ENCODE data around the gene OTOS. TPM values are rescaled to one million over a fixed set of nuclear protein-coding genes. Genes with fewer than 3 reads are reported as not detected.

Gene OTOS
- total RNA-seq, 2 experiments from 2014 or later: not detected

DNA sequence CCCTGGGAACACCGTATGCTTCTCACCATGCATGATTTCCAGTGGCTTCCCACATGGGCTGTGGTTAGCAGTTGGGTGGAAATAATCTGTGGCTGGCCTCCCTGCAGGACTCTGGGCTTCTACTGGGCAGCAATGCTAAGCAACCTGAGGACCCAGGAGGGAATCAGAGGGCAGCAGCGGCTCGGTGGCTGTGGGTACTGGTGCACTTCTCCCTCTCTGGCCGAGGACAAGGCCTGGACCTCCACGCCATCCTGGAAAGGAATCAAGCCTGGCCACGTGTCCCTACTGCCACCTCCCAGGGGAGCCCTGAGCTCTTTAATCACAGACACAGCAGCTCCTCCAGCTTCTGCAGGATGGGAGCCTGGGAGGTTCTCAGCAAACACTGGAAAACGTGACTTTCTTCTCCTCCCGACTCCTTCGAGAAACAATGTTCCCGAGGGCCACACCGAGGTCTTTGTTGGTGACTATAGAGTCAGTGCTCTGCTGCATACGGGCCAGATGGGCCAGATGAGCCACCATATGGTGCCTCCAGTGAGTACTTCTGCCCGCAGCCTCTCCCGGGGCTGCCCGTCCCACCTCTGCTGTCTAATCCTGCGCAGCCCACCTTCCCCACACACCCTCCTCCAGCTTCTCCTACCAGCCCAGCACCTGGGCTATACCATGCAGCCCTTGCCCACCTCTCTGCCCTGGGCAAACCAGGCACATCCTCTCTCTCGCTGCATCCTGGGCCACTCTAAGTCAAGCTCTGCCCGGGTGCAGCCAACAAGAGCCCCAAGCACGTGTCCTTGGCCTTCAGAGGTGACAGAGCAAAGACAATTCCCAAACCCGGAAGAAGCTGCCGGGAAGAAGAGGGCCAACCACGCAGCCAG lies 42.8 kb upstream of the OTOS start:
- Histone ChIP-seq H3K9me3 (ENCODE audit: control insufficient read depth in 1 of 2, insufficient read depth in 1 of 2, low read length in 2 of 2) (peaks cover 0 to 12% of the 10 kb centered on the region in 2 experiments), H3K4me1 (ENCODE audit: insufficient read depth, low read length) (no peaks in the 10 kb centered on the region), H3K36me3 (ENCODE audit: insufficient read depth, low read length) (no peaks in the 10 kb centered on the region), H3K4me3 (ENCODE audit: low read length) (no peak overlapping the region), H3K27me3 (ENCODE audit: control insufficient read depth in 1 of 2, insufficient read depth in 2 of 2, low read length in 2 of 2) (peaks cover 0 to 4% of the 10 kb centered on the region in 2 experiments), H3K27ac (ENCODE audit: low read depth in 1 of 2, low read length in 2 of 2) (no peak overlapping the region)
- Mint-ChIP-seq H3K4me3 (no peak overlapping the region), H3K36me3 (ENCODE audit: low read depth) (no peaks in the 10 kb centered on the region), H3K9me3 (peaks cover 5% of the 10 kb centered on the region), H3K27ac (no peak overlapping the region), H3K27me3 (peaks cover 39% of the 10 kb centered on the region), H3K4me1 (ENCODE audit: low read depth) (no peaks in the 10 kb centered on the region)
- ATAC-seq (ENCODE audit: poor library complexity) (no peak), DNase-seq (no peak)
- POLR2A ChIA-PET: no interaction called here
- intact Hi-C loops (cut with DNase I, micrococcal nuclease): no loop called here
- TF ChIP-seq, protein P1, sequence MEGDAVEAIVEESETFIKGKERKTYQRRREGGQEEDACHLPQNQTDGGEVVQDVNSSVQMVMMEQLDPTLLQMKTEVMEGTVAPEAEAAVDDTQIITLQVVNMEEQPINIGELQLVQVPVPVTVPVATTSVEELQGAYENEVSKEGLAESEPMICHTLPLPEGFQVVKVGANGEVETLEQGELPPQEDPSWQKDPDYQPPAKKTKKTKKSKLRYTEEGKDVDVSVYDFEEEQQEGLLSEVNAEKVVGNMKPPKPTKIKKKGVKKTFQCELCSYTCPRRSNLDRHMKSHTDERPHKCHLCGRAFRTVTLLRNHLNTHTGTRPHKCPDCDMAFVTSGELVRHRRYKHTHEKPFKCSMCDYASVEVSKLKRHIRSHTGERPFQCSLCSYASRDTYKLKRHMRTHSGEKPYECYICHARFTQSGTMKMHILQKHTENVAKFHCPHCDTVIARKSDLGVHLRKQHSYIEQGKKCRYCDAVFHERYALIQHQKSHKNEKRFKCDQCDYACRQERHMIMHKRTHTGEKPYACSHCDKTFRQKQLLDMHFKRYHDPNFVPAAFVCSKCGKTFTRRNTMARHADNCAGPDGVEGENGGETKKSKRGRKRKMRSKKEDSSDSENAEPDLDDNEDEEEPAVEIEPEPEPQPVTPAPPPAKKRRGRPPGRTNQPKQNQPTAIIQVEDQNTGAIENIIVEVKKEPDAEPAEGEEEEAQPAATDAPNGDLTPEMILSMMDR (IDR thresholded peaks at IDR 0.05): no peak
- CTCF ChIA-PET: no interaction called here

GRCh38 chr2:240182476-240182875 lies 42.0 kb upstream of the OTOS start:
- no peaks in the 10 kb centered on the region for H3K36me3 Mint-ChIP-seq (ENCODE audit: low read depth)
- DNase-seq (no peak), ATAC-seq (ENCODE audit: poor library complexity) (no peak)
- Histone ChIP-seq H3K4me3 (ENCODE audit: low read length) (no peak overlapping the region), H3K36me3 (ENCODE audit: insufficient read depth, low read length) (no peaks in the 10 kb centered on the region), H3K9me3 (ENCODE audit: control insufficient read depth in 1 of 2, insufficient read depth in 1 of 2, low read length in 2 of 2) (peaks cover 0 to 9% of the 10 kb centered on the region in 2 experiments), H3K27me3 (ENCODE audit: control insufficient read depth in 1 of 2, insufficient read depth in 2 of 2, low read length in 2 of 2) (peaks cover 0 to 4% of the 10 kb centered on the region in 2 experiments), H3K4me1 (ENCODE audit: insufficient read depth, low read length) (no peaks in the 10 kb centered on the region), H3K27ac (ENCODE audit: low read depth in 1 of 2, low read length in 2 of 2) (no peak overlapping the region)
- no peaks in the 10 kb centered on the region for H3K4me1 Mint-ChIP-seq (ENCODE audit: low read depth)
- ChIA-PET POLR2A (no interaction called here), CTCF (no interaction called here)
- intact Hi-C loops (cut with DNase I, micrococcal nuclease): no loop called here
- peaks cover 45% of the 10 kb centered on the region for H3K27me3 Mint-ChIP-seq
- TF ChIP-seq, protein P1 (IDR thresholded peaks at IDR 0.05): no peak
- H3K4me3 Mint-ChIP-seq: no peak overlapping the region
- peaks cover 5% of the 10 kb centered on the region for H3K9me3 Mint-ChIP-seq
- no peak overlapping the region for H3K27ac Mint-ChIP-seq

GRCh38 chr2:240182001-240182400 lies 41.5 kb upstream of the OTOS start:
- no peak overlapping the region for H3K4me3 ChIP-seq (ENCODE audit: low read length)
- no peaks in the 10 kb centered on the region for H3K4me1 ChIP-seq (ENCODE audit: insufficient read depth, low read length)
- ChIA-PET CTCF (no interaction called here), POLR2A (no interaction called here)
- DNase-seq: no peak
- peaks cover 0 to 4% of the 10 kb centered on the region in 2 experiments for H3K27me3 ChIP-seq (ENCODE audit: control insufficient read depth in 1 of 2, insufficient read depth in 2 of 2, low read length in 2 of 2)
- no peak for ATAC-seq (ENCODE audit: poor library complexity)
- peaks cover 0 to 7% of the 10 kb centered on the region in 2 experiments for H3K9me3 ChIP-seq (ENCODE audit: control insufficient read depth in 1 of 2, insufficient read depth in 1 of 2, low read length in 2 of 2)
- Mint-ChIP-seq H3K27ac (no peak overlapping the region), H3K36me3 (ENCODE audit: low read depth) (no peaks in the 10 kb centered on the region), H3K4me3 (no peak overlapping the region), H3K4me1 (ENCODE audit: low read depth) (no peaks in the 10 kb centered on the region), H3K9me3 (peaks cover 2% of the 10 kb centered on the region), H3K27me3 (peaks cover 45% of the 10 kb centered on the region)
- TF ChIP-seq, protein P1 (IDR thresholded peaks at IDR 0.05): no peak
- no peak overlapping the region for H3K27ac ChIP-seq (ENCODE audit: low read depth in 1 of 2, low read length in 2 of 2)
- intact Hi-C loops (cut with DNase I, micrococcal nuclease): no loop called here
- no peaks in the 10 kb centered on the region for H3K36me3 ChIP-seq (ENCODE audit: insufficient read depth, low read length)
